Coronary artery (tissue), 2 donors: ENCODE data around the gene MEIKIN.
"Not testable (repeated sequence)": the region's sequence is repeated elsewhere in the genome, so short reads cannot be mapped to it uniquely, and the experiment has no call there.

Experiments used
- DNase-seq: peaks from one replicate; pipeline ENCODE4 v3.0.0-alpha.2; 2017; ENCODE audit warnings: low spot score
- H3K27ac ChIP-seq, 2 donors: fragments of 200-600 bp; sonication (generic); one replicate each; pipeline ENCODE4 v1.5.1; 2016 to 2019
- H3K4me3 ChIP-seq: fragments of 200-600 bp; sonication (generic); 2 replicates; pipeline ENCODE4 v1.5.1; 2016; ENCODE audit warnings: mild to moderate bottlenecking, moderate library complexity
- TF ChIP-seq, protein P1 (sequence below): fragments of 200-600 bp; sonication (generic); IDR thresholded peaks from one replicate; pipeline ENCODE4 v1.5.1; 2019; ENCODE audit warnings: antibody characterized with exemption

Gene MEIKIN

DNA sequence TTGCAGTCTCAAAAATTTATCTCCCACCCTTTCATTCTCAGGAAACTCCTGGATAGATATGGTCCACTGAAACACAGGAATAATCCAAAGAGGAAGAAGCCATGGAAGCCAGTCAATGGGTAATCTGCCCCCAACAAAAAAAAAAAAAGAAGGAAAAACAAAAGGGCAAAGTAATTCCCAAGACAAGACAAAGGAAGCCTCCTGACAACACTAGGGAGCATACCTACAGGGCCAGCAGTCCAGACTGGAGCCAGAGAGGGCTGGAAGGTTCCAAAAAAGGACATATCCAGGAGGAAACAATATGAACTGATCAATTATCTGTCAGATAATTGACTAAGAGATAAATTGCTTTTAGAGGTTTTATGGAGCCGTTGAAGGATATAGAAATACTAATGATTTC is 161.6 kb downstream of the MEIKIN start:
- Histone ChIP-seq H3K4me3 (no peak overlapping the region), H3K27ac (no peak overlapping the region)
- TF ChIP-seq, protein P1, sequence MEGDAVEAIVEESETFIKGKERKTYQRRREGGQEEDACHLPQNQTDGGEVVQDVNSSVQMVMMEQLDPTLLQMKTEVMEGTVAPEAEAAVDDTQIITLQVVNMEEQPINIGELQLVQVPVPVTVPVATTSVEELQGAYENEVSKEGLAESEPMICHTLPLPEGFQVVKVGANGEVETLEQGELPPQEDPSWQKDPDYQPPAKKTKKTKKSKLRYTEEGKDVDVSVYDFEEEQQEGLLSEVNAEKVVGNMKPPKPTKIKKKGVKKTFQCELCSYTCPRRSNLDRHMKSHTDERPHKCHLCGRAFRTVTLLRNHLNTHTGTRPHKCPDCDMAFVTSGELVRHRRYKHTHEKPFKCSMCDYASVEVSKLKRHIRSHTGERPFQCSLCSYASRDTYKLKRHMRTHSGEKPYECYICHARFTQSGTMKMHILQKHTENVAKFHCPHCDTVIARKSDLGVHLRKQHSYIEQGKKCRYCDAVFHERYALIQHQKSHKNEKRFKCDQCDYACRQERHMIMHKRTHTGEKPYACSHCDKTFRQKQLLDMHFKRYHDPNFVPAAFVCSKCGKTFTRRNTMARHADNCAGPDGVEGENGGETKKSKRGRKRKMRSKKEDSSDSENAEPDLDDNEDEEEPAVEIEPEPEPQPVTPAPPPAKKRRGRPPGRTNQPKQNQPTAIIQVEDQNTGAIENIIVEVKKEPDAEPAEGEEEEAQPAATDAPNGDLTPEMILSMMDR, result no peak
- no peak for DNase-seq

DNA sequence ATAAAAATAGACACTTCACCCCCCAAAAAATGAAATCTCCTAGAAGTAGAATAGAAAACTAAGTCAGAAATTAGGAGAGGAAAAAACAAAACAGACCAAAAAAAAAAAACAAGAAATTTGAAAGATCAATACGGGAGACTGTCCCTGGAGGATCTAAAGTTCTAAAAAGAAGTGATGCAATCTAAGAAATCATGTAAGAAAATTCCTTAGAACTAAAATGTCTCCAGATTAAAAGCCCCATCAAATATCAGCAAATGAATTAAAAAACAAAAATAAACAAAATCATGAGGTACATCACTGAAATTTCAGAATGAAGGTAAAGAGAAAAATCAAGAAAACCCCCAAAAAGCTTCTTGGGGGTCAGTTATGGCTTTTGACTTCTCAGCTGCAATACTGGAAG is 162.1 kb downstream of the MEIKIN start:
- TF ChIP-seq, protein P1, result no peak
- Histone ChIP-seq H3K4me3 (no peak overlapping the region), H3K27ac (no peak overlapping the region)
- no peak for DNase-seq

DNA sequence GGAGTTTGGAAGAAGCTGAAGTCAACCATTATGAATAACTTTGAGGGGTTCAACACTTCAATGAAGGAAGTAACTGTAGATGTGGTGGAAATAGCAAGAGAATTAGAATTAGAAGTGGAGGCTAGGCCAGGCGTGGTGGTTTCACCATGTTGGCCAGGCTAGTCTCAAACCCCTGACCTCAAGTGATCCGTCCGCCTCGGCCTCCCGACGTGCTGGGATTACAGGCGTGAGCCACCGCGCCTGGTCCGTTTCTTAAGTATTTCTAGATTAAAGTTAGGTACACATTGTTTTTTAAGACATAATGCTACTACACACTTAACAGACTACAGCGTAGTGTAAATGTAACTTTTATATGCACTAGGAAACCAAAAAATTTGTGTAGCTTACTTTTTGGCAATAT is 162.7 kb downstream of the MEIKIN start:
- Histone ChIP-seq H3K4me3 (no peak overlapping the region), H3K27ac (no peak overlapping the region)
- DNase-seq, result no peak
- TF ChIP-seq, protein P1, result no peak

DNA sequence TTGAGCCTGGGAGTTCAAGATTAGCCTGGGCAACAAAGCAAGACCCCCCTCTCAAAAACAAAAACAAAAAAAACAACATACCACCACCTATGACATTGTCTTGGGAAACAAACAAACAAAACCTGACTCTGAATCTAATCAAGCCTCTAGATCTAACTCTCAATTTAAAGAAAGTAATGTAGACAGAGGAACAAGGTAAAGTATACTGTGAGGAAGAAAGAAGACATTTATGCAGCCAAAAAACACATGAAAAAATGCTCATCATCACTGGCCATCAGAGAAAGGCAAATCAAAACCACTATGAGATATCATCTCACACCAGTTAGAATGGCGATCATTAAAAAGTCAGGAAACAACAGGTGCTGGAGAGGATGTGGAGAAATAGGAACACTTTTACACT is 167.3 kb downstream of the MEIKIN start:
- H3K27ac ChIP-seq, H3K4me3 ChIP-seq, DNase-seq: not testable (repeated sequence)

DNA sequence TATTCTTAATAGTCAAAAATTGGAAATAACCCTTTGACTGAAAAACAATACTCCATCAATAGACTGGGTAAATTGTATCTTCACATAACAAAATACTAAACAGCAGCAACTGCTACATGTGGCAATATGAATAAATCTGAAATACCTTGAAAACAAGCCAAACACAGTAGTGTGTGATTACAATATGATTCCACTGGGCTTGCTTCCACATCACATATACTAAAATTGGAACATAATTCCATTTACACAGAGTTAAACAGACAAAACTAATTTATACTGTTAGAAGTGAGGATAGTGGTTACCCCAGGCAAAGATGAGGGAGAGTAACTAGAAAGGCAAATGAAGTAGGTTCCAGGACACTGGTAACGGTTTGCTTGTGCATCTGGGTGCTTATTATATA is 169.0 kb downstream of the MEIKIN start:
- TF ChIP-seq, protein P1, result no peak
- Histone ChIP-seq H3K27ac (no peak overlapping the region), H3K4me3 (no peak overlapping the region)
- no peak for DNase-seq

DNA sequence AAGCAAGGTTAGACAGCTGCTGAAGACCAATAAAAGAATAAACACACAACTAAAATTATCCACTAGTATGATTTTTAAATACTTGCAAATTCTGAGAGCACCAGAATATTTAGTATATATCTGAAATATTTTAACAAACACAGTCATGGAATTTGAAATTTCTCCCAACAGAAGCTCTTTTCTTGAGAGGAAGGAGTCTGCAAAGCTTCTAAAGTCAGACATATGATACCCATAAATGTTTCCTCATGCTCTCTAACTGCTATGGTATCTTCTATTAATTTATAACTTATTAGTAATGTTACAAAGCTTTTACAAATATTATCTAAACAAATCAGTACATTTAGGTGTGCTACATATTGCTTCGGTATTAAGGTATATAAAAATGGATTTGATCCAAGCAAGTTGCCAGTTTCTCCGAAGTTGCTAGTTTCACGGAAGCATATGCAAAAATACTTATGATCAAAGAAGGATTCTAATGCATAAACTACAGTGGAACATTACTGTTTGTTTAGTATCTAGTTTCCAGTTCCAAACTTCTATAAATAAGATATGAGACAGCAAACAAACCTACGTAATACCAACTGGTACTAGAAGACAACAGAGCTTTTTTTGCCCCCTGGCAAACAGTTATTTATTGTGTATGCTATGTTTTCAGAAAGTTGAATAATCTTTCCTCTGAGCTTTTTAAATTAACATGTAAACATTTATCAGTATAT is 170.7 kb downstream of the MEIKIN start:
- no peak for DNase-seq
- TF ChIP-seq, protein P1, result no peak
- no peak overlapping the region for H3K27ac ChIP-seq
- no peak overlapping the region for H3K4me3 ChIP-seq

DNA sequence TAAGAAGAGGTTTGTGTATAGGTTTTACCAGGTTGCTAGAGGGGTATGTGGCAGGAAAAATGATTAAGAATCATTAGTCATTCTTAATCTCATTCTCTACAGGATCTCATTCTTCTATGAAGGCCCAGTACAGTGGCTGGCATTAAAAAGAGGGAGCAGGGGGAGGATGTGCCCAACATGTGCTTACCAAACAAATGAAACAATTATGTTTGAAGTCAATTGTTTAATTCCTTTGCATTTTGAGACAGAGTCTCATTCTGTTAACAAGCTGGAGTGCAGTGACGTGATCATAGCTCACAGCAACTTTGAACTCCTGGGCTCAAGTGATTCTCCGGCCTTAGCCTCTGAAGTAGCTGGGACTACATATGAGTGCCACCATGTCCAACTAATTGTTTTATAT is 171.7 kb downstream of the MEIKIN start:
- no peak for DNase-seq
- no peak overlapping the region for H3K27ac ChIP-seq

More for the DNA sequence above, 171.7 kb downstream of the MEIKIN start:
- H3K4me3 ChIP-seq, result no peak overlapping the region
- TF ChIP-seq, protein P1, result no peak
